Activated CD4-positive, alpha-beta T cell treated with anti-CD3 and anti-CD28 coated beads, Interleukin-2, amount 50 U/mL, for 48 hours (primary cell): Measurements from ENCODE around the gene ANKRD9.

ENCODE experiments used
- DNase-seq, 2 experiments: peaks; one replicate each; pipeline ENCODE4 v3.0.0-alpha.2; 2020

ANKRD9 gene

DNA sequence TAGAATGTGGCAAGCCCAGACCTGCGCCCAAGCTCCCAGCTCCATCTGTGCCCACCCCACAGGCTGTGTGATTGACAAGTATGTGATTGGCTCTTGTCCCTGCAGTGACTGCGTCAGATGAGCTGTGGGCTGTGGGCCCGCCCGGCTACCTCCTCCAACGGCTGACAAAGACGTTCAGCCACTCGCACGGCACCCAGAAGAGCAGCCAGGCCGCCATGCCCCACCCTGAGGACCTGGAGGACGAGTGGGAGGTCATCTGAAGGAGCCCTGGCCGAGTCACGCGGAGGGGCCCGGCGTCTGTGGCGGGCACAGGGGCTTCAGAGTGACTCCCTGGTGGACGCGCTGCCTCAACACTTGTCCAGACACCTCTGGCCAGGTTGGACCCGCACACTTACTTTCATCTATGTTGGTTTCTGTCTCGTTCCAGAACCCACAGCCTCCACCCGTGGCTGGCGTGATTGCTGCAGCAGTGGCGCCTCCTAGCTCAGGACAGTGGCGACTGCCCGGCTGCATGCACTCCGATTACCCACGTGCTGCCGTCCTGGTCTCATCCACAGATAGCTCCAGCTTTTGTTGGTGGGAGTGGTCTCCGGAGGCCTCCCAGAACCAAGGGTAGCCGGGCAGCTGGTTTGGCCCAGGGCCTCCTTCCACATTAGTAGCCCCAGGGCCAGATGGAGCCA is 11.4 kb downstream of the ANKRD9 start:
- DNase-seq = no peak

DNA sequence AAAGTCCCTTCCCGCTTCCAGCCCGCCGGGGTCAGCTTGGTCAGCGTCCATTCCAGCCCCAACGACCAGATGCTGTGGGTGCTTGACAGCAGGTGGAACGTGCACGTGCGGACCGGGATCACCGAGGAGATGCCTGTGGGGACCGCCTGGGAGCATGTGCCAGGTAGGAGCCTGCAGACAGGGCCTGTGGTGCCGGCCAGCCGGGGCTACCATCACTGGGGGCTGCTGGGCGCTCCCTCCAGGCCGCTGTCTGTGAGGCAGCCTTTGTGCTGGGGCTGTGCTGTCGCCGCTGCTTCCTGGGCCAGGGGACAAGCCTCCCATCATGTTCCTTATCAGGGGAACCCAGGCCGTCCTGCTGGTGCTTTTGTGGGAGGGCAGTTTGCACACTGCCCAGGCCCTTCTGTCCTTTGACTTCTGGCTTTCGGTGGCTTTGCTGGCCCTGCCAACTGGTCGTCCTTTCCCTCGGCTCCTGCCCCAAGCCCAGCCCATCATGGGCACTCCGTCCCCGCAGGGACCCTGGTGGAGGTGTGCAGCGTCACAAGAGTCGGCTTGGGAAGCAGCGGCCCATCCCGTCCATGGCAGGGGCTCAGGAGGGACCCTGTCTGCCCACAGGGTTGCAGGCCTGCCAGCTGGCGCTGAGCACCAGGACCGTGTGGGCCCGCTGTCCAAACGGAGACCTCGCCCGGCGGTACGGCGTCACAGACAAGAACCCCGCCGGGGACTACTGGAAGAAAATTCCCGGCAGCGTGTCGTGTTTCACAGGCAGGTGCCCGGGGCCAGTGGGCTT is 12.4 kb downstream of the ANKRD9 start:
- DNase-seq = no peak

DNA sequence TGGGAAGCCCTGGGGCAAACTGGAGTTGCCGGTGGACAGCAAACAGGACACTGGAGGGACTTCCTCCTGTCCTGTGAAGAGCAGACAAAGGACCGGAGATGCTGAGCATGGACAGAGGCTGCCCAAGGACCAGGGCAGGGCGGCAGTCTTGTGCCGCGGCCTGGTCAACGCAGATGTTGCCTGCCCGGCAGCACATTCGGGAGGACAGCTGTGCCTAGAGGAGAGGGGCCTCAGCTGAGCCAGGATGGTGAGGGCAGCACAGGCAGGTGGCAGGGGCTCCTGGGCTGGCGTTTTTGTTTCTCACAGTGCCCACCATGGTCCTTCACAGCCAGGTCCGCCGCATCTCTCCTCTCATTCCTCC is 13.3 kb downstream of the ANKRD9 start:
- no peak for DNase-seq

DNA sequence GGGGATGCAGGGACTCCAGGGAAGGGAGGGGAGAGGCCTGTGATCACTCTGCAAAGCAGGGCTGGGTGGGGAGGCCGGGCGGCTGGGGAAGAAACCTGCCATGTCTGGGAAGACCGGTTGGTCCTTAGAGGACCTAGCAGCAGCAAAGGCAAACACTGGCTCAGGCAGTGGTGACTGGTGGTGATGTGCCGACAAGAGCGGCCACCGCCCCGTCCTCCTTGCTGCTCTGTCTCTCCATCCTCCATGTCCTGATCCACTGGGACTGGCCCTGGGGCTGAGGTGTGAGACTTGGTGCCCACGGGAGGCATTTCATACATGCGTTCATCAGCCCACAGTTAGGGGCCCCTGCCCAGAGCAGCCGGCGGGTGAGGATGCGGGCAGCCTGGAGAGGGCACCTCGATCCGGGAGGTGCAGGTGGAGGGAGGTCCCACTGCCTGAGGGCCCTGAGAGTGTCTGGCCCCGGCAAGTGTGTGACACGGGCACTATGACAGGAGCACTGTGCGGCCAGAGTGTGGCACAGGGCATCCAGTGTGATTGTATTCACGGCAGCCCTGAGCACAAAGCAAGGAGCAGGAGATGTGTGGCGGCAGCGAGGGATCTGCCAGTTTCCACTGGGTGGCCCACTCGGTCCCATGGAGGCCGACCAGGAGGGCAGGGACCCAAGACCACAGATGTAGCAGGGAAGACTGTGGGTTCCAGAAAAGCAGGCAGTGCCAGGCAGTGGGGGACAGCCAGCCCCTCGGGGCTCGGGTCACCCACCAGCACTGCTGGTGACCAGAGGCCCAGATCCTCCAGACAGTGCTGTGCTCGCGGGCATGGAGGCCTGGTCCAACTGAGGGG is 13.9 kb downstream of the ANKRD9 start:
- DNase-seq = no peak

DNA sequence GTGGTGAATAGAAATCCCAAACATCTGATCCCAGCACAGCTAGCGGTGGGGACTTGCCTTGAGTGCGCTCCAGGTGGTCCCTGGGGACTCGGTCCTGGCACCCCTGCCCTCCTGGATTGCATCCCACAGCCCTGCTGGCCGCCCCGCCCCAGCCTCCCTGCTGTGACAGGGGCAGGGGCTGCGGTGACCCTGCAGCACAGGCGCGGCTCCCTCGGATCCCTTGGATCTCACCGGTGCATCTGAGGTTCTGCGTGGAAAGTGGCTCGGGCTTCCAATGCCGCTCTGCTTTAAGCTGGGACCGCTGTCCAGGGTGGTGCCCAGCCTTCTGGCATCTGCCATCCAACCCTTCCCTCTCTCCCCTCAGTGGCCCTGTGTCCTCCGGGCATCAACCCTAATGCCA is 16.0 kb downstream of the ANKRD9 start:
- DNase-seq = no peak

DNA sequence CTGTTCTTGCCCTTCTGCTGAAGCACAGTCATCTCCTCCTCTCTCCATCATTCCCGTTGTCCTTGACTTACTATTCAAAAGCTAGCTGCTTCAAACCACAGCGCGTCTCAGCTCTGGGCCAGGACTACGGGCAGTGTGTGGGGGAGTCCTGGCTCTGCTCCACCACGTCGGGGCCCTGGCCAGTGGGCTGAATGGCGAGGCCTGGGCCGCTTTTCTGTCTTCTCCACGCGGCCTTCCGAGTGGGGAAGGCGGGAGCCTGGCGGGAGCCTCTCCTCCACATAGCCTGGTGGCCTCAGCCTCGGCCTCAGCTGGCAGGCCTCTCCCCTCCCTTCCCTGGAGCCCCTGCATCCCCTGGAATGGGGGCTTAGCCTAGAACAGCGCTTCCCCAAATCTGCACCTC is 16.5 kb downstream of the ANKRD9 start:
- DNase-seq = no peak

DNA sequence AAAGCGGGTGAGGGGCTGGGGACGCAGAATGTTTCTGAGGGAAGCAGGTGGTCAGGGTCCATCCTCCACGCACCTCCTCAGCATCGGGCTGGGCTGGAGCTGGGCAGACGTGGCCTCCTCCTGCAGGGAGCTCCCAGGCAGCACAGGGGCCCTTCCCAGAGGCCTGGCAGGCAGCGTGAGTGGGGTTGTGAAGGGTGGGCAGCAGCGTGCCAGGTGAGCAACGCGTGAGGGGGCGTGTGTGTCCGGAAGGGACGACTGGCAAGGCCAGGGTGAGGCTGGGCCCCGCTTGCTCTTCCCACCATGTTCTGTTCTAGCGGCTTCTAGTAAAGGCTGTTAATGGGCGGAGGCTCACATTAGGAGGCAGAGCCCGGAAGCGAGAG is 17.1 kb downstream of the ANKRD9 start:
- DNase-seq = no peak

DNA sequence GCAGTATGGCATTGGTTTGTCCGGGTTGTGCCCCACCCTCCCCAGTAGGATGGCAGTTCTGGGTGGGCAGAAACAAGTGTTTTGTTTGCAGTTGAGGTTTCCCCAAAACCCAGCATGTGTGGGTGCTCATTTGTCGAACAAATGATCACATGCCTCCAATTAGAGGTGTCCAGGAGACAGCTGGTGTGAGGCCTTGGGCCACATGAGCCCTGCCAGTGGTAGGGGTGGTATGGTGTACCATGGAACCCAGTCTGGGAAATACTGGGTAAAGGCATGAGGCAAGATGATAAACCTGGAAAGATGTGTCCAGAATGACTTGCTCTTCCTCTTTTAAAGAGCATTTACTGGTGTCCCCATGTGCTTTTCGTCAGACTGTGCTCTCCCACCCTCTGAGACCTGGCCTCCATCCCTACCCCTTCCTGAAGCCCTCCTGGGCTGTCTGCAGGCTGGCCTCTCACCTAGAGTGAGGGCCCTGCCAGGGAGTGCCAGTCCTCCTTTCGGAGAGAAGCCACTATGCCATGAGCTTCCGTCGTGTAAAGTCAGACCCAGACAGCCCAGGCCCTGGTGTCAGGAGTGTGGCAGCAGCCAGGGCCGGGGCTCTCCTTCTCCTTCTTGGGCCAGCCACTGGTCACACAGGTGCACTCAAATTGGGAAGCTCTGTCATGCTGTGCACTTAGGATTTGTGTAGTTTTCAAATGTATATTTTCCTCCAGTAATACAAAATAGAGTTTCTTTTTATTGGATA is 17.6 kb downstream of the ANKRD9 start:
- no peak for DNase-seq

DNA sequence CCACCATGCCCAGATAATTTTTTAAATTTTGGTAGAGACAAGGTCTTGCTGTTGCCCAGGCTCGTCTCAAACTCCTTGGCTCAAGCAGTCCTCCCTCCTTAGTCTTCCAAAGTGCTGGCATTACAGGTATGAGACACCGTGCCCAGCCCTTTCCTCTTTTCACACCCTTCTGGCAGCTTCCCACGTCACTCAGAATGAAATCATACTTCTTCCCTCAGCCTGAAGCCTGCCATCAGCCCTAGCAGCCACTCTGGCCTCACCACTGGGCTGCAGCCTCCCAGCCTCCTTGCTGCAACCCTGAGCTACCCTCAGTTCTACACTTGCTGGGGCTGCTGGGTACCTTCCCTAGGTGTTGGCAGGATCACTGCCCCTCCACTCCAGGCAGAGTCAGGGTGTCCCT is 18.2 kb downstream of the ANKRD9 start:
- no peak for DNase-seq

DNA sequence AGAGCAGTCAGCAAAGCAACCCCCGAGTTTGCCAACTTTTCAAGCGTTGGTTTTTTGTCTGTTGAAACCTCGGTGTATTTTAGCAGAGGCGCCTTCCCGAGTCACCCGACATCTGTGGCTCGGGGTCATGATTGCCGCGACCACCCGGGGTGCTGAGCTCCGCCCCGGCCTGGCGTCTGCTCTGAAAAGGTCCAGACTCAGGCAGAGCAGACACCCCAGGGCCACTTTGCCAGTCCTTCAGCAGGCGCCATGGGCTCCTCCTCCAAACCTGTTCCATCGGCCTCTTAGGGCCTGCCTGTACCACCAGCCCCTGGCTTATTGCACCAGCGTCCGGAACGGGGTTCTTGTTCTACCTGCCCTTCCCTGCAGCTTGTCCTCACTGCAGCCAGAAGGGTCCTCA is 19.1 kb downstream of the ANKRD9 start:
- DNase-seq = no peak

DNA sequence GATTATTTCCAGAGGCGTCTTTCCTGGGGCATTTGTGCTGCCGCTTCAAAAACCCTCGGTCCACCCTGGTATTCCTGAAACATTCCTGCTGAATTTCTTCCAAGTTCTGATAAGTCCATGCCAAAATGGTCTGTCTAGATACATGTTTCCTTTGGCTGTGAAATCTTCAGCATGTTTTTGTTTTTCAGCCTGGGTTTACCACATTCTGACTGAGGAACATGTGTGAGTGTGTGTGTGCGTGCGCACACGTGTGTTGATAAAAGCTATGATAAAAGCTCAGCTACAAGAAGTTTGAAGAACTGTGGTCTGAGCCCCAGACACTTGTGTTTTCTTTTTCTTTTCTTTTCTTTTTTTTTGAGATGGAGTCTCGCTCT is 22.4 kb downstream of the ANKRD9 start:
- DNase-seq = no peak

DNA sequence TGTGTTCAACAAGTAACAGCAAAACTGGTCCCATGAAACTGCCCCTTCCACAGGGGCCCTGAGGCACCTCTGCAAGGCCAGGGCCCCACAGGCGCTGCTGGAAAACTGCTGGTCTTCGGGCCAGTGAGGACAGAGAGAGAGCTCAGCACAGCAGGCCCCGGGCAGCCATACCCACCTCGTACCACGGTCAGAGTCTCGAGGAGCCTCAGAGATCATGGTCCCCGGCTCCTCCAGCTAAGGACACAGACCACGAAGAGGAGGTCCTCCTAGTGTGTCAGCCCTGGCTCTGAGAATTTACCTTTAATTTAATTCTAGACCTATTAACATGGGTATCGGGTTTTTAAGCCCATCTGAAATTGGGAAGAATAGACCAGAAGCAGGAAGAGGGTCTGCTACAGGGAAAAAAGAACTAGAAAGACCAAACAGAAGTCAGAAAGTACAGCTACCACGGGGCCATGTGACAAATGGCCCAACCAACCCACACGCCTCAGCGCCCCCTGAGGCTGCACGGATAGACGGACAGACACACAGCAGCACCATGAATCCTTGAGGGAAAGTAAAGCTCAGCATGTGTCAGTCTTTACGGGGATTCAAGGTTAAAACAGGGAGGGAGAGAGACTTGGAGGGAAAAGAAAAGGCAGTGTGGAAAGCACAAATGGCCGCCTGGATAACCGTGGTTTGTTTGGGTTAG is 22.9 kb downstream of the ANKRD9 start:
- DNase-seq = no peak

DNA sequence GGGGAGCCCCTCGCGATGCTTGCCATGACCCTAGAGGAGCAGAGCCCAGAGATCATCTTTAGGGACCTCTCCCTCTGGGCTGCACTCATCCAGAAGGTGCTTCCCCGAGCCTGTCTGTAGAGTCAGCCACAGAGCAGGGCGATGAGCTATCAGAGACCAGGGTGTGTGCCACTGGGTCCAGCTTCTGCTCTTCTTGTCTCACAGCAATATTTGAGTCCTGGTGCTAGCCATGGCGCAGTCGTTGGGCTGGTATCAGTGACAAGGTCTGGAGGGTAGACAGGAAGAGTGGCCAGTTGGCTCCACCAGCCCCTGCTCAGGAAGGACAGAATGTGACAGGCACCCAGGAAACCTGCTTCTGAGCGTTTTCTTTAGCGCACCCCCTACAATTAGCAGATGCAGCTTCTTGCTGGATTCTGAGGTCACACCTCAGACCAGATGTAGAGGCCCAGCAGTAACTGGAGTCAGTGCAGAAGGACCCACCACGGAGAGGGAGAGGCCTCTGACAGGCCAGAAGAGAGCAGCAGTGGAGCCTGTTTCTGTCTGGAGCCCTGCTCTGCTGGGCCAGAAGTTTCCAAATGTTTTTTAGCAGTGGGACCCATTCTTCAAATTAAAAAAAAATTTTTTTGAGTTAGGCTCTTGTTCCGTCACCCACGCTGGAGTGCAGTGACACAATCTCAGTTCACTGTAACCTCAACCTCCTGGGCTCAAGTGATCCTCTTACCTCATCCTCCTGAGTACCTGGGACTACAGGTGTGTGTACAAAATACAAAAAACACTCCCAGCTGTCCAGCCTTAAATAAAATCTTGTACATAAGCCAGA is 23.7 kb downstream of the ANKRD9 start:
- no peak for DNase-seq

DNA sequence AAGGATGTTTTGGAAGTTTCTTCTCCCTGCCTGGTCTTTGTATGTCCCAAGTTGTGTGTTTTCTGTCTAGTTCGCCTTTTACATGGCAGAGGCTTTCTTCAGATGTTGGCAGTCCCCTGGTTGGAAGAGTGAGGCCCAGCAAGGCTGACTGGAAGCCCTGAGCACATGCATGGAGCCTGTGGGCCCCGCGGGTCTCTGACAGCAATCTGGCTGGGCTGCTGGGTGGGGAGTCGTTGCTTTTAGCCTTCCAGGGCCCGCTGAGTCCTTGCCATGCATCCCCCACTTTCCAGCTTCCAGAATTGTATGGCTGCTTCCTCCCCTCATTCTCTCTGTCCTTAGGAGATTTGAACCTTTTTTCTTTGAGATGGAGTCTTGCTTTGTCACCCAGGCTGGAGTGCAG is 25.3 kb downstream of the ANKRD9 start:
- DNase-seq = no peak

DNA sequence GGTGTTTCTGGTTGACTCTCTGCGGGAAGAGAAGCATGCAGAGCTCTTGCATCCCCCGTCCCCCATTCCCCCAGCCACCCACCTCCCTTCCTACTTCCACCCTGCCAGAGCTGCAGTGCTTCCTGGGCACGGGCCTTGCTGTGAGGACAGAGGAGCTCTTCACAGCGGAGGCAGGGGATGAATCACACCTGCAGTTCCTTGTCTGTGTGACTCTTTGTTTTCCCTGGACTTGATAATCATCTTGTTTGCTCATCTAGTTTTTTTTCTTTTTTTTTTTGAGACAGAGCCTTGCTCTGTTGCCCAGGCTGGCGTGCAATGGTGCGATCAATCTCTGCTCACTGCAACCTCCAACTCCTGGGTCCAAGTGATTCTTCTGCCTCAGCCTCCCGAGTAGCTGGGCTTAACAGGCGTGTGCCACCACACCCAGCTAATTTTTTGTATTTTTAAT is 27.8 kb downstream of the ANKRD9 start:
- no peak for DNase-seq

DNA sequence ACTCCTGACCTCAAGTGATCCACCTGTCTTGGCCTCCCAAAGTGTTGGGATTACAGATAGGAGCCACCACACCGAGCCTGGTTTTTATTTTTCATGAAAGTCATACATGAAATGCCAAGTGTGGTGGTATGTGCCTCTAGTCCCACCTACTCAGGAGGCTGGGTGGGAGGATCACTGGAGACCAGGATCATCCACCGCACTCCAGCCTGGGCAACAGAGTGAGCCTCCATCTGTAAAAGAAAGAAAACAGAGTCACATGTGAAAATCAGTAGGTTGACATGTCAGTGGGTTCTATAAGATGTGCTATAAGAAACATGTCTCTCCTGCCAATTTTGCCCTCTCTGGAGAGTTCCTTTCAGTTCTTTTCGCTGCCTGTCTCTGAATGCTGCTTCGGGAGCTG is 28.2 kb downstream of the ANKRD9 start:
- no peak for DNase-seq

DNA sequence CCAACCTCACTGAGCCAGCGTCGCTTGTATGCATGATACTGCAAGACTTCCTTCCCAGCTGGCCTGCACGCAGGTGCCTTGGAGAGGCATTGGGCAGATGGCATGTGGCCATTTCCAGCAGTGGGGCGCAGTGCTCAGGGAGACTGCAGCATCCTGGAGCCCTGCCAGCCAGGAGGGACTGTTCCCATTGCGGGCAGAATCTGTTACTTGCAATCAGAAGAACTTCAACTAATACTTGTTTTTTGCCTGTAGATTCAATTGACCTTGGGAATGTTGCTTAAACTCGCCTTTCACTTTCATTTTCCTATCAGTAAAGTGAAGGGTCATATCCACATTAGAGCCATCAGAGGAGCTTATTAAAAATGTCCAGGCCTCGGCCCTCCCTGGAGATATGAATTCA is 29.8 kb downstream of the ANKRD9 start:
- DNase-seq = no peak

DNA sequence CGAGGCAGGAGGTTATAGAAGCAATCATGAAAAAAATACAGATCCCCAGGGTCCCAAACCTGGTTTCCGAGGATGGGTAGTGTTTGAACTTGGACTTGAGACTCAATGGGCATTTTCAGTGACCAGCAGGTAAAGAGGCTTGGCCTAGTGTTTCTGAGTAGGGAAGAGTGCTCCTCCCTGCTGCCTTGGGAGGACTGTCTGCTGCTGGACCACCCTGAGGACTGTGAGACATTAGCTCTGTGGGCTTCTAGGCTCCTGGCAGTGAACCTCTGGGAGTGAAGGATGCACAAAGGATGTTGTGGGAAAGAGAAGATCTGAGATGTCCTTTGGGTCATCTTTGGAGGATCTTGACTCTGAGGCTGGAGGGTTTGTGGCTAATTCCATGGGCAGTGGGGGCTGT is 30.5 kb downstream of the ANKRD9 start:
- DNase-seq = no peak

DNA sequence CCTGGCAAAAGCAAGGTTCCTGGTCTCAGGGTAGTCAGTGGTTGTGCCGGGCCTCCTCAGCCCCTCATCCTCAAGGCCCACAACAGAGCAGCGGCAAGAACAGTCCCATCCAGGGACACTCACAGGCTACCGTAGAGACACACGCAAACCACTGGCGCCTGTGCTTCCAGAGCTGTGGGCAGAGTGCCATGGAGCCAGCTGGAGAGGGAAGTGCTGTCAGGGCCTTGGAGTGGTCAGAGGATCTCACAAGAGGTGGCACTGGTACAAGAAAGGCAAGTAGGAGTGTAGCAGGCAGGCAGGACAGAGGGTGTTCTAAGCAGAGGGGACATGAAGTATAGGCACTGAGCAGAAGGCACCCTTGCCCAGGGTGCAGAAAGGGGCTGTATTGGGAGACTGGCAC is 34.6 kb downstream of the ANKRD9 start:
- DNase-seq = no peak

DNA sequence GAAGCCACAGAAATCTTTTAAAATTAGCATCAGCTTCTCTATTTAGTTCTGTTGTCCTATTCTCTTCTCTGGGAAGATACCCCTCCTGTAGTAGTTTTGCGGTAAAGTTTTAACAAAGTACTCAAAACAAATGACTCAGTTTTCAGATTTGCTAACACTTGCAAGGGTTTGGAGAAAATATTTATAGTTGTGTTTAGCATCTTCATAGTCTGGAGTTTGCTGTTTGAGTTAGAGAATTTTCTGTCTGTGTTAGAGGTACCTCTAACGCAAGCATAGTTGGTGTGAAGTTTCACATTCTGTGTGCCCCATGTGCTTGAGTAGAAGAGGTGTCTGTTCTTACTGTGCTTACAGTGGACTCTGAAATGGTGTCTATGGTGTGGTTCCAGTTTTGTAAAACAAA is 36.0 kb downstream of the ANKRD9 start:
- DNase-seq = no peak

DNA sequence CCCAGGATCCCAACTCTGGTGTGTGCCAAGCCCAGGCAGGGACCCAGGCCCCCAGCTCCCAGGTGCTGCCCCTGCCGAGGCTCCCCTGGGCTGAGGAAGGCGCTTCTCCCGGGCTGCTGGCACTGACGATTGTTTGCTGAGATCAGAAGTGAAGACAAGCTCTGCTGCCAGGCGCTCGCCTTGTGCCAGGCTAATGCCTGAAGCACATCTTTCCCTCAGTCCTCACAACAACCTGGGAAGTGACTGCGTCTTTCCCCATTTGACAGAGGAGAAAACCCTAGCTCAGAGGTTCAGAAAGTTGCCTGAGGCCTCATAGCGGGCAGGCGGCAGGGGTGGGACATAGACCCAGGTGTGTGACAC is 36.8 kb downstream of the ANKRD9 start:
- DNase-seq = no peak
